ENCODE data around the gene P2RX4. TPM values are rescaled to one million over a fixed set of nuclear protein-coding genes. Genes with fewer than 3 reads are reported as not detected.

P2RX4 gene
- total RNA-seq, 4 donors from 2014 or later, result 46.3 to 107 (median 65.3) TPM

- TF ChIP-seq CTCF (IDR thresholded peaks at IDR 0.05), result no peak
- ATAC-seq (ENCODE audit: low FRiP score), result no peak
- DNase-seq (ENCODE audit: low spot score), result no peak
These were observed 54.2 kb downstream of the P2RX4 start for GRCh38 chr12:121264135-121264534.

GRCh38 chr12:121264951-121265515 lies 55.1 kb downstream of the P2RX4 start:
- ATAC-seq (ENCODE audit: low FRiP score) (no peak), DNase-seq (ENCODE audit: low spot score) (no peak)
- TF ChIP-seq CTCF (IDR thresholded peaks at IDR 0.05), result no peak

- no peak for ATAC-seq (ENCODE audit: low FRiP score)
- TF ChIP-seq CTCF (IDR thresholded peaks at IDR 0.05), result no peak
- no peak for DNase-seq (ENCODE audit: low spot score)
These were observed 57.9 kb downstream of the P2RX4 start for GRCh38 chr12:121267822-121268221.

GRCh38 chr12:121273364-121273896 lies 63.5 kb downstream of the P2RX4 start:
- no peak for ATAC-seq (ENCODE audit: low FRiP score)
- no peak for DNase-seq (ENCODE audit: low spot score)
- no peak for TF ChIP-seq CTCF (IDR thresholded peaks at IDR 0.05)

GRCh38 chr12:121274036-121274763 lies 64.3 kb downstream of the P2RX4 start:
- DNase-seq (ENCODE audit: low spot score) (no peak), ATAC-seq (ENCODE audit: low FRiP score) (no peak)
- no peak for TF ChIP-seq CTCF (IDR thresholded peaks at IDR 0.05)

- ATAC-seq (ENCODE audit: low FRiP score), result no peak
- DNase-seq (ENCODE audit: low spot score), result no peak
- TF ChIP-seq CTCF (IDR thresholded peaks at IDR 0.05), result no peak
These were observed 67.4 kb downstream of the P2RX4 start for GRCh38 chr12:121277374-121277759.

Data from omental fat pad (tissue), 4 donors.